ENCODE data around the gene SCN2B.

SCN2B gene

DNA sequence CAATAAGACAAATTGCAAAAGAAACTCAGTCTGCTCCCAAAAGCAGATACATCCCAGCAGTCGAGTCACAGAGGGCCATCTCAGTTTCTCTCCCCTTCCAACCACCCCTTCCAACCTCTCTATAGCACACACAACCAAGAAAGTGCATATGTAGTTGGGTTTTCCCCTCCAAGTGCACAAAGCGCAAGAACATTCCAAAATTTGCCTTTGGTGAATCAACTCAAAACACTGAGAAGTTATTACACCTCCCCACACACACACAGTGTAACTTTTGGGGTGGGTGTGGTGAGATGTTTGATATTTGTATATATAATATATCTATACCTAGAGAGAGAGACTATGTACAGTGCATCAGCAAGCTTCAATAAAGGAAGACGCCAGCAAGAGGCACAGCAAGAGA, 13.6 kb downstream of the SCN2B start:
- H3K27ac ChIP-seq (ENCODE audit: low read length): no peak overlapping the region
- no peaks in the 10 kb centered on the region for H3K4me1 ChIP-seq (ENCODE audit: low read length)
- H3K27me3 ChIP-seq (replicated peaks; ENCODE audit: insufficient read depth, low read length): peaks cover 87% of the 10 kb centered on the region
- TF ChIP-seq EZH2 (optimal IDR thresholded peaks at IDR 0.05; ENCODE audit: low read depth, low read length) (no peak), CTCF (IDR thresholded peaks at IDR 0.05; ENCODE audit: low read length) (no peak), EZH2phosphoT487 (IDR thresholded peaks at IDR 0.05; ENCODE audit: low read length) (no peak)
- no peaks in the 10 kb centered on the region for H3K79me2 ChIP-seq (ENCODE audit: low read length)
- H3K4me3 ChIP-seq (ENCODE audit: low read length): no peak overlapping the region
- H3K9me2 ChIP-seq (replicated peaks; ENCODE audit: insufficient read depth, low read length): no peaks in the 10 kb centered on the region
- H3K36me3 ChIP-seq (replicated peaks; ENCODE audit: insufficient read depth, low read length): no peaks in the 10 kb centered on the region
- no peaks in the 10 kb centered on the region for H3F3A ChIP-seq (ENCODE audit: insufficient read depth, low read length)
- no peak overlapping the region for H3K9ac ChIP-seq (ENCODE audit: low read length)
- H4K20me1 ChIP-seq (ENCODE audit: insufficient read depth, low read length): no peaks in the 10 kb centered on the region
- no peaks in the 10 kb centered on the region for H3K9me3 ChIP-seq (replicated peaks; ENCODE audit: insufficient read depth, low read length)
- DNase-seq: no peak
- H3K4me2 ChIP-seq (ENCODE audit: low read depth, low read length): no peak overlapping the region
- H2AFZ ChIP-seq (ENCODE audit: low read length): no peak overlapping the region

- no peak overlapping the region for H3K27ac ChIP-seq (ENCODE audit: low read length)
- H3K9me2 ChIP-seq (replicated peaks; ENCODE audit: insufficient read depth, low read length): no peaks in the 10 kb centered on the region
- no peaks in the 10 kb centered on the region for H3K4me1 ChIP-seq (ENCODE audit: low read length)
- no peak overlapping the region for H2AFZ ChIP-seq (ENCODE audit: low read length)
- H3K4me2 ChIP-seq (ENCODE audit: low read depth, low read length): no peak overlapping the region
- no peaks in the 10 kb centered on the region for H3K9me3 ChIP-seq (replicated peaks; ENCODE audit: insufficient read depth, low read length)
- H3K79me2 ChIP-seq (ENCODE audit: low read length): no peaks in the 10 kb centered on the region
- no peak overlapping the region for H3K4me3 ChIP-seq (ENCODE audit: low read length)
- no peak overlapping the region for H3K9ac ChIP-seq (ENCODE audit: low read length)
- H3K36me3 ChIP-seq (replicated peaks; ENCODE audit: insufficient read depth, low read length): no peaks in the 10 kb centered on the region
- TF ChIP-seq EZH2phosphoT487 (IDR thresholded peaks at IDR 0.05; ENCODE audit: low read length): no peak
- no peak for TF ChIP-seq EZH2 (optimal IDR thresholded peaks at IDR 0.05; ENCODE audit: low read depth, low read length)
- TF ChIP-seq CTCF (IDR thresholded peaks at IDR 0.05; ENCODE audit: low read length): no peak
- no peak for DNase-seq
- H3F3A ChIP-seq (ENCODE audit: insufficient read depth, low read length): no peaks in the 10 kb centered on the region
- H3K27me3 ChIP-seq (replicated peaks; ENCODE audit: insufficient read depth, low read length): peaks cover 87% of the 10 kb centered on the region
- H4K20me1 ChIP-seq (ENCODE audit: insufficient read depth, low read length): no peaks in the 10 kb centered on the region
Measured at GRCh38 chr11:118161786-118162185, 14.7 kb downstream of the SCN2B start.

DNA sequence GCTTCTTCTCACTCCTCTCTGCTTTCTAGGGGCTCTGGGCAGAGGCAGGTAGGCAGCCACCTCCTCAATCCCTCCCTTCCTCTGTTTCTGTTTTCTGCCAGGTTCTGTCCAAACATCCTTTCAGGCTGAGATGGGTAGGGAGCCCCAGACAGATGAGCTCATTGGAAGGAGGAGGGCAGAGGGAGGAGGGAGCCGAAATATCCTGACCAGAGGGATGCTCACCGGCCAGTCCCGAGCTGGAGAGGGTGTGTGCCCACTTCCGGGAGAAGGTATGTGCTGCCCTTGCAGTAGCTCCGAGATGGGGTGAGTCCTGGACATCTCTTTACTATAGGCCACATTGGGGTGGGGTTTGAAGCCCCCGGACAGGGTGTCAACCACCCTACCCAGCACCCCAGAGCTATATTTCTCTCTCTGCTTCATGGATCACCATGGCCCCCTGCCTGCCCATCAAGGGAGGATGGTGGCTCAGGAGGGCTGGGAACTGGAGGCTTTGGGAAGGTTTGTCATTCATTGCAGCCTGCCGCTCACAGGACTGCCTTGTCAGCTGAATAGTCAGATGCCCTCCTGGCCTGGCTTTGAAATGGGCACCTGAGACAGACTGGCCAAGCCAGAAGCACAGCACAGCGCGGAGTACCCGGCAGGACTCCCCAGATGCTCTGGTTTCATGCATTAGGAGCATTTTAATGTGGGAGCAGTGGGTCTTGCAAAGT, 19.1 kb downstream of the SCN2B start:
- Histone ChIP-seq H3F3A (ENCODE audit: insufficient read depth, low read length) (no peaks in the 10 kb centered on the region), H3K27ac (ENCODE audit: low read length) (no peak overlapping the region), H3K36me3 (replicated peaks; ENCODE audit: insufficient read depth, low read length) (no peaks in the 10 kb centered on the region), H3K4me3 (ENCODE audit: low read length) (no peak overlapping the region), H3K9me2 (replicated peaks; ENCODE audit: insufficient read depth, low read length) (no peaks in the 10 kb centered on the region), H4K20me1 (ENCODE audit: insufficient read depth, low read length) (no peaks in the 10 kb centered on the region), H3K79me2 (ENCODE audit: low read length) (no peaks in the 10 kb centered on the region), H3K4me1 (ENCODE audit: low read length) (no peaks in the 10 kb centered on the region), H2AFZ (ENCODE audit: low read length) (no peak overlapping the region), H3K27me3 (replicated peaks; ENCODE audit: insufficient read depth, low read length) (peaks cover 89% of the 10 kb centered on the region), H3K9me3 (replicated peaks; ENCODE audit: insufficient read depth, low read length) (no peaks in the 10 kb centered on the region), H3K4me2 (ENCODE audit: low read depth, low read length) (no peak overlapping the region), H3K9ac (ENCODE audit: low read length) (no peak overlapping the region)
- TF ChIP-seq EZH2phosphoT487 (IDR thresholded peaks at IDR 0.05; ENCODE audit: low read length) (no peak), EZH2 (optimal IDR thresholded peaks at IDR 0.05; ENCODE audit: low read depth, low read length) (no peak), CTCF (IDR thresholded peaks at IDR 0.05; ENCODE audit: low read length) (no peak)
- DNase-seq: no peak
